ENCODE results near the gene C22orf15. TPM values are rescaled to one million over a fixed set of nuclear protein-coding genes. Genes with fewer than 3 reads are reported as not detected.

Gene C22orf15
- total and polyA plus RNA-seq, 7 donors, result 0.36 to 0.45 TPM; not detected in 5

DNA sequence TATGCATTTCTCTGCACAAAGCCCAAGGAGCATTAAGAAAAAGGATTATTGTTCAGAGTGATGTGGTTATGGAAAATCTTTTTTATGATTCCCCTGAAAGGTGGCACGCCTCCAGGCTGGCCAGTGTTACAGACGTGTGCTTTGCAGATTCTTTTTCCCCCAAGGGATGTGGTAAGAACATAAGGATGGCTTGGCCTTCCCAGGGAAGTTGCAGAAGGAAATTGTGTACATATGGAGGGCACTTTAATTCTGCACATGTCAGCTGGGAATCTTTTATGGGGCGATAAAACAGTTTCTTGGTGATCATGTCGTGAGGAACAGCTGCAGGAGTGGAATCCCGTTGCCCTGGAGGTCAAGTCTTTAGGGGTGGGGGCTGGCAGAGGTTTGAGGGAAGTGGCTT is 33.7 kb downstream of the C22orf15 start:
- DNase-seq, result no peak
- Histone ChIP-seq H3K4me3 (no peak overlapping the region), H3K36me3 (peaks cover 18 to 86% (median 49%) of the 10 kb centered on the region in 4 donors), H3K27ac (no peak overlapping the region), H3K4me1 (peaks cover 0 to 8% (median 6%) of the 10 kb centered on the region in 4 donors), H3K9me3 (no peaks in the 10 kb centered on the region), H3K27me3 (no peaks in the 10 kb centered on the region)
- 51 to 60% methylated on average over 5 of the region's 5 CpGs for WGBS, 2 donors
- no peak for TF ChIP-seq POLR2AphosphoS5 (IDR thresholded peaks at IDR 0.05)
- TF ChIP-seq POLR2A (IDR thresholded peaks at IDR 0.05), result no peak
- intact Hi-C loops (cut with DNase I), result no loop called here

DNA sequence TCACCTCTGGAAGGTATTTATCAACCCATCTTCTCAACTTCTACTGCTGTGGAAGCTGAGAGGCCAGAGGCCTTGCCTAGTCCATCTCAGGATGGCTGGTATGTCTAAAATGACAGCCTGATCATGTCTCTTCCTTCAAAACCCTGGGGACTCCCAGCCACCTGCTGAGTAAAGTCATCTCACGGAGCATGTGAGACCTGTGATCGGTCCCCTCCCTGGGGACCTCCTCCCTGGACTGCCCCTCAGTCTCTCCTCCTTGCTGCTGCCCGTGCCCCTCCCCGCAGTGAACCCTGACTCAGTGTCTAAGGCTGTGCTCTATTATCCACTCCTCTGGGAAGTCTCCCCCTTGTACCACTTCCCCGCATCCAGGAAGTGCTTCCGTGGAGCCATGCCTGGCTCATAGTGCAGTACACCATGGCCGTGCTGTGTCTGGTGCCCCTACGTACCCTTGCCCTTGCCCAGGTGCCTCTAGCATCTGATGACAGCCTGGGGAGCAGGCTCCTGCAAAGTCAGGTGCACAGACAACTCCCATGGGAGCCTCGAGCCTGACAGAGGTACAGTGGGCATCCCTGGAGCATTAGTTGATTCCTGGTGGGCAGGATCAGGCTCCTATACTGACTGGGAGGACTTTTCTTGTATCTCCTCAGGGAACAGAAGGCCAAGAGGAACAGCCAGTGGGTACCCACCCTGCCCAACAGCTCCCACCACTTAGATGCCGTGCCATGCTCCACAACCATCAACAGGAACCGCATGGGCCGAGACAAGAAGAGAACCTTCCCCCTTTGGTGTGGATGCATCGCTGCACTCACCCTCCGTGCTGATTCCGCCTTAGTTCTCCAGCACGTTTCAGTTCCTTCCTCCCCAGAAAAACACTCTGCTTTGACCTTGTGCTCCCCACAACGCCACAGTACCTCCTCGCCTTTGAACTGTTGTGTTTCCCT is 37.8 kb downstream of the C22orf15 start:
- TF ChIP-seq POLR2AphosphoS5 (IDR thresholded peaks at IDR 0.05), result no peak
- TF ChIP-seq POLR2A (IDR thresholded peaks at IDR 0.05), result no peak
- TF ChIP-seq EP300 (IDR thresholded peaks at IDR 0.05), result no peak
- TF ChIP-seq, protein P1, sequence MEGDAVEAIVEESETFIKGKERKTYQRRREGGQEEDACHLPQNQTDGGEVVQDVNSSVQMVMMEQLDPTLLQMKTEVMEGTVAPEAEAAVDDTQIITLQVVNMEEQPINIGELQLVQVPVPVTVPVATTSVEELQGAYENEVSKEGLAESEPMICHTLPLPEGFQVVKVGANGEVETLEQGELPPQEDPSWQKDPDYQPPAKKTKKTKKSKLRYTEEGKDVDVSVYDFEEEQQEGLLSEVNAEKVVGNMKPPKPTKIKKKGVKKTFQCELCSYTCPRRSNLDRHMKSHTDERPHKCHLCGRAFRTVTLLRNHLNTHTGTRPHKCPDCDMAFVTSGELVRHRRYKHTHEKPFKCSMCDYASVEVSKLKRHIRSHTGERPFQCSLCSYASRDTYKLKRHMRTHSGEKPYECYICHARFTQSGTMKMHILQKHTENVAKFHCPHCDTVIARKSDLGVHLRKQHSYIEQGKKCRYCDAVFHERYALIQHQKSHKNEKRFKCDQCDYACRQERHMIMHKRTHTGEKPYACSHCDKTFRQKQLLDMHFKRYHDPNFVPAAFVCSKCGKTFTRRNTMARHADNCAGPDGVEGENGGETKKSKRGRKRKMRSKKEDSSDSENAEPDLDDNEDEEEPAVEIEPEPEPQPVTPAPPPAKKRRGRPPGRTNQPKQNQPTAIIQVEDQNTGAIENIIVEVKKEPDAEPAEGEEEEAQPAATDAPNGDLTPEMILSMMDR (IDR thresholded peaks at IDR 0.05), result no peak
- H3K4me3 ChIP-seq, result no peak overlapping the region
- DNase-seq, result no peak
- H3K4me1 ChIP-seq, result no peaks in the 10 kb centered on the region
- no peaks in the 10 kb centered on the region for H3K9me3 ChIP-seq
- H3K36me3 ChIP-seq, result peaks cover 40 to 90% (median 52%) of the 10 kb centered on the region in 4 donors
- intact Hi-C loops (cut with DNase I), result no loop called here
- no peak overlapping the region for H3K27ac ChIP-seq
- no peaks in the 10 kb centered on the region for H3K27me3 ChIP-seq
- WGBS, 2 donors, result 79 to 95% methylated on average over 18 of the region's 18 CpGs

DNA sequence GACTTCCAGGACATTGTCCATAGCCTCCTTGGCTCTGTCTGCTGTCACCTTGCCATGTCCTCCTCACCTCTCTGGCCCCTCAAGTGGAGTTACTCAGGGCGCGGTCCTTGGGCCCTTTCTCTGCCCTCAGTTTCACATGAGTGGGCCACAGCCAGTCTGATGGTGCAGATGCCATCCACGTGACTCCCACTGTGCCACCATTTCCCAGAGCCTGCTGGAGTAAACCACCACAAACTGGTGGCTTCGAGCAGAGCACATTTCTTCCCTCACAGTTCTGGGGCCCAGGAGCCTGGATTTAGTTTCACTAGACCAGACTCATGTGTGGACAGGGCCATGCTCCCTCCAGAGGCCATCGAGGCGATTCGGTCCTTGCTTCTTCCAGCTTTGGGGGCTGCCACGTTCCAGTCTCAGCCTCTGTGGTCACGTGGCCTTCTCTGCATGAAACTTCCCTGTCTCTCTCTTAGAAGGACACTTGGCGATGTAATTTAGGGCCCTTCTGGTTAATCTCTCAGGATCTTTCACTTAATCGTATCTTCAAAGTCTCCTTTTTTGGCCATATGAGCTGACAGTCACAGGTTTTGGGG is 38.5 kb downstream of the C22orf15 start:
- H3K36me3 ChIP-seq, result peaks cover 39 to 91% (median 57%) of the 10 kb centered on the region in 4 donors
- TF ChIP-seq EP300 (IDR thresholded peaks at IDR 0.05), result no peak
- no peak for TF ChIP-seq POLR2A (IDR thresholded peaks at IDR 0.05)
- TF ChIP-seq, protein P1 (IDR thresholded peaks at IDR 0.05), result no peak
- TF ChIP-seq POLR2AphosphoS5 (IDR thresholded peaks at IDR 0.05), result no peak
- no peak overlapping the region for H3K27ac ChIP-seq
- no peak for DNase-seq
- WGBS, 2 donors, result 86 to 93% methylated on average over 11 of the region's 11 CpGs
- H3K4me1 ChIP-seq, result no peaks in the 10 kb centered on the region
- H3K9me3 ChIP-seq, result no peaks in the 10 kb centered on the region
- intact Hi-C loops (cut with DNase I), result no loop called here
- no peaks in the 10 kb centered on the region for H3K27me3 ChIP-seq
- no peak overlapping the region for H3K4me3 ChIP-seq

DNA sequence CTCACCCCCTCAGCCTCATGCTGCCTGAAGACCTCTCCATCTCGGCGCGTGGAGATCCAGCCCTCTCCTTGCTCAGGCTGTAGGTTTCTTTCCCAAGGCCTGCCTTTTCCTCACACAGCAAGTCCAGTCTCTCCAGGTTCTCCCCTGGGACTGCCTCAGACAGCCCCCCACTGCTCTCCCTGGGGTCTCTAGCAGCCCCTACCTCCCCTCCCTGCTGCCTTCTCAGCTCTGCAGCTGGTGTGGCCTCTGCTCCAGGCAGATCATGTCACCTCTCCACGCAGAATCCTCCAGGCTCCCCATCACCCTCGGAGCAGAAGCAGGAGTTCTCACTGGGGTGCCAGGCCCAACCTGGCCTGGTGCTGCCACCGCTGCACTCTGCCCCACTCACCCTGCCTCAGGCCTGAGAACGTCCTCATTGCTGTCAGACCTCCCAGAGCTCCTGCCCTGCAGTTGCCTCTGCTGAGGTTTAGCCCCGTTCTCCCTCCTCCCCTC is 39.1 kb downstream of the C22orf15 start:
- 94% methylated on average over 8 of the region's 8 CpGs for WGBS, 2 donors

More for the DNA sequence above, 39.1 kb downstream of the C22orf15 start:
- TF ChIP-seq, protein P1 (IDR thresholded peaks at IDR 0.05), result no peak
- TF ChIP-seq POLR2AphosphoS5 (IDR thresholded peaks at IDR 0.05) (no peak), POLR2A (IDR thresholded peaks at IDR 0.05) (no peak), EP300 (IDR thresholded peaks at IDR 0.05) (no peak)
- intact Hi-C loops (cut with DNase I), result no loop called here
- H3K9me3 ChIP-seq, result no peaks in the 10 kb centered on the region
- no peaks in the 10 kb centered on the region for H3K27me3 ChIP-seq
- peaks cover 35 to 91% (median 58%) of the 10 kb centered on the region in 4 donors for H3K36me3 ChIP-seq
- no peak overlapping the region for H3K4me3 ChIP-seq
- no peak overlapping the region for H3K27ac ChIP-seq
- no peak for DNase-seq
- no peaks in the 10 kb centered on the region for H3K4me1 ChIP-seq

Measured in sigmoid colon (tissue), 7 donors.